K562 (cell line): ENCODE results near the gene COX6B1. TPM values are rescaled to one million over a fixed set of nuclear protein-coding genes. Genes with fewer than 3 reads are reported as not detected.

ENCODE experiments used
- AFF1 ChIP-seq, 2 experiments: fragments of 450-650 bp; IDR thresholded peaks; 2 replicates each; pipeline ENCODE4 v1.6.1; 2018; ENCODE audit warnings: mild to moderate bottlenecking in 2 of 2, low read depth in 1 of 2; ENCODE audit not compliant: partially characterized antibody in 2 of 2
- CBFA2T2 ChIP-seq: fragments of 450-650 bp; conservative IDR thresholded peaks from 2 replicates; pipeline ENCODE4 v1.6.1; 2017; ENCODE audit warnings: mild to moderate bottlenecking
- ELF1 ChIP-seq: fragments of 200-800 bp; sonication (Bioruptor generic); IDR thresholded peaks from 2 replicates; pipeline ENCODE4 v1.6.1; 2016; ENCODE audit warnings: missing genetic modification characterization, missing compliant biosample characterization
- ERF ChIP-seq: fragments of 450-650 bp; formaldehyde crosslinking; IDR thresholded peaks from 2 replicates; pipeline ENCODE4 v1.4.0; 2020; ENCODE audit warnings: mild to moderate bottlenecking, mixed read lengths
- ESRRB ChIP-seq: fragments of 250-450 bp; sonication (Bioruptor Pico); IDR thresholded peaks from 2 replicates; pipeline ENCODE4 v1.5.0; 2020; ENCODE audit warnings: mild to moderate bottlenecking, moderate library complexity, borderline replicate concordance
- ETV6 ChIP-seq, 3 experiments: fragments of 150-350 bp in 1 of 3; sonication (generic) in 1 of 3; formaldehyde crosslinking in 1 of 3; IDR thresholded peaks; 2 replicates each; pipeline versions ENCODE4 v1.6.1 to v1.8.0; 2014 to 2022; ENCODE audit warnings: borderline replicate concordance in 2 of 3, low read depth in 2 of 3, antibody characterized with exemption in 1 of 3, low read length in 1 of 3, mild to moderate bottlenecking in 1 of 3, missing genetic modification reagents in 1 of 3
- HDAC6 ChIP-seq: IDR thresholded peaks from 2 replicates; pipeline ENCODE4 v1.6.1; 2012; ENCODE audit warnings: low read depth, mild to moderate bottlenecking, control low read depth, inconsistent platforms, low read length, moderate library complexity
- IRF2 ChIP-seq: sonication (generic); formaldehyde crosslinking; IDR thresholded peaks from 2 replicates; pipeline ENCODE4 v1.8.1; 2022; ENCODE audit warnings: mild to moderate bottlenecking, missing genetic modification reagents
- NCOA2 ChIP-seq, 2 experiments: fragments of 450-650 bp; IDR thresholded peaks; 2 replicates each; pipeline ENCODE4 v1.6.1; 2018; ENCODE audit warnings: mild to moderate bottlenecking in 2 of 2, moderate library complexity in 1 of 2; ENCODE audit not compliant: partially characterized antibody in 2 of 2
- NFRKB ChIP-seq: fragments of 450-650 bp; IDR thresholded peaks from 2 replicates; pipeline ENCODE4 v1.6.1; 2016; ENCODE audit warnings: low read depth
- RAD21 ChIP-seq, 2 experiments: fragments of 250-450 bp in 1 of 2; fragments of 450-650 bp in 1 of 2; sonication (Bioruptor Pico) in 1 of 2; formaldehyde crosslinking in 1 of 2; IDR thresholded peaks in 1 of 2; conservative IDR thresholded peaks in 1 of 2; 2 replicates each; pipeline versions ENCODE4 v1.4.0 to v1.8.0; 2020 to 2022; ENCODE audit warnings: mild to moderate bottlenecking in 2 of 2, moderate library complexity in 1 of 2
- RNF2 ChIP-seq: sonication (generic); IDR thresholded peaks from 2 replicates; pipeline ENCODE4 v1.6.1; 2016
- SFPQ ChIP-seq: fragments of 200-400 bp; formaldehyde crosslinking; IDR thresholded peaks from 2 replicates; pipeline ENCODE4 v1.6.1; 2017; ENCODE audit warnings: mild to moderate bottlenecking, low read depth, low read length, moderate library complexity
- SIN3B ChIP-seq: fragments of 450-650 bp; IDR thresholded peaks from 2 replicates; pipeline ENCODE4 v1.6.1; 2017; ENCODE audit warnings: low read depth, mild to moderate bottlenecking, moderate library complexity
- SMARCB1 ChIP-seq: IDR thresholded peaks from 2 replicates; pipeline ENCODE4 v1.6.1; 2011; ENCODE audit warnings: improper control_type of control experiment, low read depth; ENCODE audit not compliant: insufficient read length
- SMC3 ChIP-seq: conservative IDR thresholded peaks from 2 replicates; pipeline ENCODE4 v1.6.1; 2011; ENCODE audit warnings: low read depth, low read length, improper control_type of control experiment; ENCODE audit not compliant: insufficient read depth
- U2AF2 ChIP-seq: fragments of 200-400 bp; formaldehyde crosslinking; optimal IDR thresholded peaks from 2 replicates; pipeline ENCODE3; 2017; ENCODE audit warnings: low read depth, mild to moderate bottlenecking, low read length
- ZNF133 ChIP-seq: fragments of 250-450 bp; sonication (Bioruptor Pico); IDR thresholded peaks from 2 replicates; pipeline ENCODE4 v1.4.0; 2020; ENCODE audit warnings: mild to moderate bottlenecking
- ZNF354B ChIP-seq: fragments of 250-450 bp; sonication (Bioruptor Pico); IDR thresholded peaks from 2 replicates; pipeline ENCODE4 v1.4.0; 2020
- ZNF639 ChIP-seq, 2 experiments: fragments of 200-800 bp in 1 of 2; sonication (Bioruptor generic) in 1 of 2; sonication (generic) in 1 of 2; formaldehyde crosslinking in 1 of 2; IDR thresholded peaks in 1 of 2; conservative IDR thresholded peaks in 1 of 2; 2 replicates each; pipeline versions ENCODE4 v1.5.0 to v1.6.1; 2016 to 2020; ENCODE audit warnings: missing compliant biosample characterization in 1 of 2, missing genetic modification characterization in 1 of 2, missing genetic modification reagents in 1 of 2
- polyA plus RNA-seq, 8 experiments: library from polyadenylated mRNA; depleted of rRNA in 4 of 8; stranded (reverse) in 5 of 8; unstranded in 3 of 8; fragments of >200 nt; fragmentation: Nextera tagmentation in 2 of 8; fragmentation: Illumina TruSeq in 1 of 8; extraction: Ambion mirVana in 2 of 8; extraction: Trizol in 1 of 8; gene quantifications; 2 replicates each; pipeline versions ENCODE4 v1.2.1 to v1.2.3, GENCODE V29; 2011 to 2014; ENCODE audit warnings: inconsistent platforms in 1 of 8, missing spikeins in 1 of 8
- total RNA-seq, 7 experiments: library from RNA; depleted of rRNA in 6 of 7; stranded (reverse); fragments of >200 nt in 6 of 7; fragmentation: Illumina TruSeq in 2 of 7; extraction: Trizol in 2 of 7; gene quantifications; 2 replicates each; pipeline versions ENCODE4 v1.2.1 to v1.2.3, GENCODE V29; 2011 to 2021; ENCODE audit warnings: low replicate concordance in 1 of 7

Gene COX6B1
- total and polyA plus RNA-seq, 9 of the 15 experiments (the other 6 are each of a cell fraction or from before 2014, with no cell fraction given), result 777 to 2,393 (median 1,219) TPM

- TF ChIP-seq ZNF354B (no peak), NFRKB (peak; percentile 86), ESRRB (CRISPR knock-in tag) (no peak), HDAC6 (no peak), CBFA2T2 (no peak), ELF1 (tag) (peak; percentile 68), U2AF2 (no peak), SFPQ (no peak), RAD21 (CRISPR knock-in tag; conservative IDR thresholded peaks at IDR 0.05 in 1 of 2, IDR thresholded peaks at IDR 0.05 in 1 of 2) (no peak), SMC3 (no peak), NCOA2 (IDR thresholded peaks at IDR 0.05; ENCODE audit: partially characterized antibody in 2 of 2) (no peak), ETV6 (IDR thresholded peaks at IDR 0.05; ENCODE audit: borderline replicate concordance in 1 of 2, low read depth in 2 of 2, low read length in 1 of 2) (no peak; a peak in 2 of 4 replicates), ETV6 (CRISPR knock-in tag; IDR thresholded peaks at IDR 0.05; ENCODE audit: borderline replicate concordance) (no peak), AFF1 (IDR thresholded peaks at IDR 0.05; ENCODE audit: low read depth in 1 of 2, partially characterized antibody in 2 of 2) (peak in 1 of 2 experiments; percentile 55), RNF2 (peak; percentile 72), SIN3B (peak; percentile 99), ZNF639 (CRISPR knock-in tag; conservative IDR thresholded peaks at IDR 0.05 in 1 of 2, IDR thresholded peaks at IDR 0.05 in 1 of 2) (peak in 1 of 2 experiments; percentile 85; a peak in 2 of 4 replicates), ERF (no peak), SMARCB1 (no peak), ZNF133 (CRISPR knock-in tag) (no peak), IRF2 (CRISPR knock-in tag) (no peak)
Measured at GRCh38 chr19:35628565-35629331, 19.4 kb upstream of the COX6B1 start, which contains the start of gene RBM42 (continued).
